H9 (cell line): ENCODE results near the gene CTRL. TPM values are rescaled to one million over a fixed set of nuclear protein-coding genes. Genes with fewer than 3 reads are reported as not detected.

Experiments used
- DNase-seq: peaks from one replicate; pipeline ENCODE4 v3.0.0-alpha.2; 2017
- H2AFZ ChIP-seq: one replicate; pipeline ENCODE4 v1.6.1; 2013; ENCODE audit warnings: mild to moderate bottlenecking, low read length, control low read depth, moderate library complexity
- H2AK5ac ChIP-seq: 2 replicates; pipeline ENCODE4 v1.6.1; 2013; ENCODE audit warnings: low read length, control low read depth, mixed read lengths; ENCODE audit not compliant: insufficient read length
- H2BK120ac ChIP-seq: one replicate; pipeline ENCODE4 v1.6.1; 2013; ENCODE audit warnings: low read depth, mild to moderate bottlenecking, low read length, control low read depth, inconsistent platforms; ENCODE audit not compliant: poor library complexity, severe bottlenecking
- H2BK12ac ChIP-seq: 2 replicates; pipeline ENCODE4 v1.6.1; 2013; ENCODE audit warnings: low read length, control low read depth, mixed read lengths, low read depth; ENCODE audit not compliant: insufficient read length
- H2BK15ac ChIP-seq: 2 replicates; pipeline ENCODE4 v1.6.1; 2013; ENCODE audit warnings: low read depth, low read length, control low read depth
- H2BK20ac ChIP-seq: one replicate; pipeline ENCODE4 v1.6.1; 2013; ENCODE audit warnings: low read depth, mild to moderate bottlenecking, low read length, control low read depth, inconsistent platforms; ENCODE audit not compliant: poor library complexity, severe bottlenecking
- H2BK5ac ChIP-seq: 2 replicates; pipeline ENCODE4 v1.6.1; 2013; ENCODE audit warnings: low read length, control low read depth, mixed read lengths; ENCODE audit not compliant: insufficient read length
- H3K14ac ChIP-seq: 2 replicates; pipeline ENCODE4 v1.6.1; 2013; ENCODE audit warnings: low read length, control low read depth; ENCODE audit not compliant: insufficient read depth
- H3K18ac ChIP-seq: 2 replicates; pipeline ENCODE4 v1.6.1; 2013; ENCODE audit warnings: low read depth, mild to moderate bottlenecking, mixed read lengths, low read length, control low read depth; ENCODE audit not compliant: insufficient read length
- H3K23ac ChIP-seq: 2 replicates; pipeline ENCODE4 v1.6.1; 2013; ENCODE audit warnings: low read length, control low read depth, mixed read lengths, low read depth; ENCODE audit not compliant: insufficient read length
- H3K23me2 ChIP-seq: 2 replicates; pipeline ENCODE4 v1.6.1; 2013; ENCODE audit warnings: low read depth, mild to moderate bottlenecking, mixed read lengths, low read length, control low read depth; ENCODE audit not compliant: insufficient read length, poor library complexity, severe bottlenecking
- H3K27ac ChIP-seq: 2 replicates; pipeline ENCODE4 v1.5.1; 2013; ENCODE audit warnings: low read length, control low read depth, mixed read lengths, low read depth; ENCODE audit not compliant: insufficient read length
- H3K27me3 ChIP-seq: 2 replicates; pipeline ENCODE4 v1.6.1; 2013; ENCODE audit warnings: low read length, control low read depth, inconsistent platforms; ENCODE audit not compliant: insufficient read depth
- H3K4ac ChIP-seq: 2 replicates; pipeline ENCODE4 v1.6.1; 2013; ENCODE audit warnings: low read depth, mild to moderate bottlenecking, control low read depth, inconsistent platforms, low read length, moderate library complexity
- H3K4me1 ChIP-seq: 2 replicates; pipeline ENCODE4 v1.6.1; 2013; ENCODE audit warnings: low read length, control low read depth, inconsistent platforms; ENCODE audit not compliant: insufficient read depth
- H3K4me2 ChIP-seq: 2 replicates; pipeline ENCODE4 v1.6.1; 2013; ENCODE audit warnings: low read length, control low read depth, mixed read lengths; ENCODE audit not compliant: insufficient read length, insufficient read depth
- H3K56ac ChIP-seq: 2 replicates; pipeline ENCODE4 v1.6.1; 2013; ENCODE audit warnings: low read depth, mild to moderate bottlenecking, mixed read lengths, low read length, control low read depth; ENCODE audit not compliant: insufficient read length
- H3K79me1 ChIP-seq: 2 replicates; pipeline ENCODE4 v1.6.1; 2013; ENCODE audit warnings: low read depth, mild to moderate bottlenecking, moderate library complexity, low read length, control low read depth, inconsistent platforms; ENCODE audit not compliant: insufficient read depth, poor library complexity, severe bottlenecking
- H3K79me2 ChIP-seq: 2 replicates; pipeline ENCODE4 v1.6.1; 2013; ENCODE audit warnings: low read length, control low read depth, inconsistent platforms; ENCODE audit not compliant: insufficient read depth
- H3K9ac ChIP-seq: 2 replicates; pipeline ENCODE4 v1.6.1; 2013; ENCODE audit warnings: low read length, control low read depth, mixed read lengths; ENCODE audit not compliant: insufficient read length; ENCODE audit errors: extremely low read depth
- H3K9me3 ChIP-seq: one replicate; pipeline ENCODE4 v1.6.1; 2013; ENCODE audit warnings: low read depth, low read length, inconsistent platforms; ENCODE audit not compliant: control insufficient read depth
- H3T11ph ChIP-seq: one replicate; pipeline ENCODE4 v1.6.1; 2013; ENCODE audit warnings: mild to moderate bottlenecking, low read length, control low read depth, inconsistent platforms
- H4K20me1 ChIP-seq: one replicate; pipeline ENCODE4 v1.6.1; 2013; ENCODE audit not compliant: control insufficient read depth, insufficient read length, insufficient read depth
- H4K5ac ChIP-seq: 2 replicates; pipeline ENCODE4 v1.6.1; 2013; ENCODE audit warnings: low read depth, mild to moderate bottlenecking, mixed read lengths, low read length, control low read depth; ENCODE audit not compliant: insufficient read length
- H4K8ac ChIP-seq: replicated peaks from 2 replicates; pipeline ENCODE4 v1.6.1; 2013; ENCODE audit warnings: low read length, control low read depth, mixed read lengths, low read depth; ENCODE audit not compliant: insufficient read length
- H4K91ac ChIP-seq: 2 replicates; pipeline ENCODE4 v1.6.1; 2013; ENCODE audit warnings: low read depth, mild to moderate bottlenecking, moderate library complexity, mixed read lengths, low read length, control low read depth; ENCODE audit not compliant: insufficient read length
- H3K27ac Mint-ChIP-seq, 3 experiments: 2 replicates in 2 of 3; 3 replicates in 1 of 3; pipeline ENCODE4 v1.8.0; 2020 to 2021; ENCODE audit warnings: mixed read lengths in 3 of 3, mild to moderate bottlenecking in 1 of 3, moderate library complexity in 1 of 3
- H3K27me3 Mint-ChIP-seq: 2 replicates; pipeline ENCODE4 v1.8.0; 2021; ENCODE audit warnings: low read depth, mild to moderate bottlenecking, moderate library complexity, mixed read lengths
- H3K36me3 Mint-ChIP-seq, 3 experiments: 2 replicates in 2 of 3; 3 replicates in 1 of 3; pipeline ENCODE4 v1.8.0; 2020 to 2021; ENCODE audit warnings: low read depth in 3 of 3, mixed read lengths in 3 of 3; ENCODE audit not compliant: insufficient read depth in 1 of 3
- H3K4me1 Mint-ChIP-seq, 2 experiments: 2 replicates each; pipeline ENCODE4 v1.8.0; 2020; ENCODE audit warnings: mixed read lengths in 2 of 2
- H3K4me3 Mint-ChIP-seq, 2 experiments: 2 replicates in 1 of 2; 3 replicates in 1 of 2; pipeline ENCODE4 v1.8.0; 2020 to 2021; ENCODE audit warnings: mild to moderate bottlenecking in 2 of 2, mixed read lengths in 2 of 2, moderate library complexity in 1 of 2
- H3K9me3 Mint-ChIP-seq, 2 experiments: 2 replicates in 1 of 2; 3 replicates in 1 of 2; pipeline ENCODE4 v1.8.0; 2020; ENCODE audit warnings: mild to moderate bottlenecking in 2 of 2, mixed read lengths in 2 of 2, moderate library complexity in 1 of 2
- CTCF ChIP-seq: fragments of 200-600 bp; sonication (generic); conservative IDR thresholded peaks from 3 replicates; pipeline ENCODE4 v1.8.0; 2021; ENCODE audit warnings: antibody characterized with exemption, mild to moderate bottlenecking
- WGBS: extraction: QIAGEN DNeasy Blood & Tissue Kit; methylation state at CpG from one replicate; pipeline ENCODE4 v1.1.7; 2013; ENCODE audit warnings: missing lambda C conversion rate, low lambda C conversion rate, mixed read lengths; ENCODE audit not compliant: insufficient read length; ENCODE audit errors: extremely low coverage; 5-methylcytosine and 5-hydroxymethylcytosine counted together
- total RNA-seq: library from RNA; stranded (reverse); gene quantifications from 2 replicates; pipeline ENCODE4 v1.2.1, GENCODE V29; 2021

CTRL gene
- total RNA-seq, 1 experiment from 2014 or later = 2.7 TPM

- Histone ChIP-seq H2AK5ac (no peak overlapping the region), H3K4ac (no peak overlapping the region), H2BK20ac (no peak overlapping the region), H3K23me2 (peaks cover 18% of the 10 kb centered on the region), H3K4me2 (peak overlapping the region; percentile 79), H3K27ac (no peak overlapping the region), H3K79me1 (no peaks in the 10 kb centered on the region), H3K14ac (peak overlapping the region; percentile 16; the same call in 1 of the 2 replicates), H3K4me1 (peaks cover 3% of the 10 kb centered on the region; the same call in 1 of the 2 replicates), H4K5ac (no peak overlapping the region), H2BK5ac (no peak overlapping the region), H3T11ph (no peak overlapping the region), H3K9me3 (no peaks in the 10 kb centered on the region), H2BK12ac (no peak overlapping the region), H2BK120ac (no peak overlapping the region), H3K56ac (no peak overlapping the region), H3K9ac (peak overlapping the region; percentile 33), H3K27me3 (no peaks in the 10 kb centered on the region), H3K79me2 (no peaks in the 10 kb centered on the region), H4K20me1 (no peaks in the 10 kb centered on the region), H3K18ac (no peak overlapping the region), H4K8ac (no peak overlapping the region), H3K23ac (no peak overlapping the region), H4K91ac (no peak overlapping the region), H2BK15ac (no peak overlapping the region), H2AFZ (no peak overlapping the region)
- no peak for DNase-seq
- peak overlapping the region; percentile 98 to 100 for H3K4me3 Mint-ChIP-seq
- H3K36me3 Mint-ChIP-seq = peaks cover 0 to 34% (median 8%) of the 10 kb centered on the region in 3 experiments; a peak in 4 of 7 replicates
- H3K9me3 Mint-ChIP-seq = peaks cover 0 to 2% of the 10 kb centered on the region in 2 experiments; a peak in 2 of 5 replicates
- peaks cover 25 to 26% of the 10 kb centered on the region in 2 experiments for H3K4me1 Mint-ChIP-seq
- H3K27me3 Mint-ChIP-seq = peaks cover 10% of the 10 kb centered on the region
- no peak for TF ChIP-seq CTCF
- whole genome bisulfite sequencing = no CpG with 5 or more reads among the region's 6 CpGs
- peak overlapping the region; percentile 18 to 99 (median 32); a peak in 5 of 7 replicates for H3K27ac Mint-ChIP-seq
These were observed 5.4 kb upstream of the CTRL start for GRCh38 chr16:67936880-67937605.
